Kidney epithelial cell (primary cell): ENCODE measurements around the gene EYA4. TPM values are rescaled to one million over a fixed set of nuclear protein-coding genes. Genes with fewer than 3 reads are reported as not detected.

Experiments
- DNase-seq: peaks from one replicate; pipeline ENCODE4 v3.0.0-alpha.2; 2010; ENCODE audit warnings: low read depth
- H3K27me3 ChIP-seq: 2 replicates; pipeline ENCODE4 v1.6.0; 2011; ENCODE audit warnings: low read length; ENCODE audit not compliant: control insufficient read depth, insufficient read depth
- H3K36me3 ChIP-seq: 2 replicates; pipeline ENCODE4 v1.5.1; 2011; ENCODE audit warnings: low read length; ENCODE audit not compliant: control insufficient read depth, insufficient read depth
- H3K4me3 ChIP-seq: 2 replicates; pipeline ENCODE4 v1.5.1; 2011; ENCODE audit warnings: low read depth, mild to moderate bottlenecking, control low read depth, low read length
- total RNA-seq: library from RNA; depleted of rRNA; stranded (reverse); fragments of >200 nt; gene quantifications from 2 replicates; pipeline ENCODE4 v1.2.3, GENCODE V29; 2015
- TF ChIP-seq, protein P1 (sequence below): IDR thresholded peaks from 2 replicates; pipeline ENCODE4 v1.5.1; 2011; ENCODE audit warnings: mild to moderate bottlenecking, moderate library complexity, low read length, control low read depth, inconsistent platforms; ENCODE audit not compliant: insufficient read depth, poor library complexity, severe bottlenecking

The EYA4 gene
- total RNA-seq, 1 donor from 2014 or later, result 0.58 TPM

DNA sequence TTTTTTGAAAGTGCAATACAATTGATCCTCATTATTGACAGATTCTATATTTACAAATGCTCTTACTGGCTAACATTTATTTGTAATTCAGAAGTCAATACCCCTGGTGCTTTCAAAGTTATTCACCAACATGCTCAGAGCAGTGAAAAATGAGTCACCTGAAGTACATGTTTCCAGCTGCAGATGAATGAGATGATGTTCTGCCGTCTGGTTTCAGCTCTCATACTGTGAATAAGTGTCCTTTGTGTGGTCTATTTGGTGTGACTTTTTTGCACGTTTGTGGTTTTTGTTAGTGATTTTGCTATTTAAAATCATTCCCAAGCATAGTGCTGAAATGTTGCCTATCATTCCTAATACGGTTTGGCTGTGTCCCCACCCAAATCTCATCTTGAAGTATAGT lies 22.3 kb upstream of the EYA4 start:
- Histone ChIP-seq H3K36me3 (no peaks in the 10 kb centered on the region), H3K27me3 (no peaks in the 10 kb centered on the region), H3K4me3 (no peak overlapping the region)
- TF ChIP-seq, protein P1, sequence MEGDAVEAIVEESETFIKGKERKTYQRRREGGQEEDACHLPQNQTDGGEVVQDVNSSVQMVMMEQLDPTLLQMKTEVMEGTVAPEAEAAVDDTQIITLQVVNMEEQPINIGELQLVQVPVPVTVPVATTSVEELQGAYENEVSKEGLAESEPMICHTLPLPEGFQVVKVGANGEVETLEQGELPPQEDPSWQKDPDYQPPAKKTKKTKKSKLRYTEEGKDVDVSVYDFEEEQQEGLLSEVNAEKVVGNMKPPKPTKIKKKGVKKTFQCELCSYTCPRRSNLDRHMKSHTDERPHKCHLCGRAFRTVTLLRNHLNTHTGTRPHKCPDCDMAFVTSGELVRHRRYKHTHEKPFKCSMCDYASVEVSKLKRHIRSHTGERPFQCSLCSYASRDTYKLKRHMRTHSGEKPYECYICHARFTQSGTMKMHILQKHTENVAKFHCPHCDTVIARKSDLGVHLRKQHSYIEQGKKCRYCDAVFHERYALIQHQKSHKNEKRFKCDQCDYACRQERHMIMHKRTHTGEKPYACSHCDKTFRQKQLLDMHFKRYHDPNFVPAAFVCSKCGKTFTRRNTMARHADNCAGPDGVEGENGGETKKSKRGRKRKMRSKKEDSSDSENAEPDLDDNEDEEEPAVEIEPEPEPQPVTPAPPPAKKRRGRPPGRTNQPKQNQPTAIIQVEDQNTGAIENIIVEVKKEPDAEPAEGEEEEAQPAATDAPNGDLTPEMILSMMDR, result no peak
- peak; percentile 61 for DNase-seq

GRCh38 chr6:133223452-133224029 lies 17.6 kb upstream of the EYA4 start:
- no peak for DNase-seq
- Histone ChIP-seq H3K4me3 (no peak overlapping the region), H3K27me3 (no peaks in the 10 kb centered on the region), H3K36me3 (no peaks in the 10 kb centered on the region)
- TF ChIP-seq, protein P1, result no peak

DNA sequence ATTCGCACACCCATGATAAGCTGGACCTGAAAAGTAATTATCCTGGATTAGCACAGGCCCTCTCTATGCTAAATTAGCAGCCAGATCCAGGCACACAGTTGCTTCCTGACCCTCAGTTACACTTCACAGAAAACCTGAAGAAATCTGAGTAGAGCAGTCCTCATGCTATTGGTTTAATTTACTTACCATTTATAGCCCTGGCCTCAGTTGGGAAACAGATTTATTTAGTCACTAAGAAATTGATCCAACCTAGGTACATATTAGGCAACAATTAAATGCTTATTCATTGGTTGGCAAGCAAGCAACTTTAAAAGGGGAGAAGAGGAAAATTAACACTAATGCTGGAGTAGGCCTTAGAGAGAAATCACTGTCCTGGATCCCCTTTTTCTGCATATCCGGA lies 15.6 kb upstream of the EYA4 start:
- no peaks in the 10 kb centered on the region for H3K36me3 ChIP-seq
- TF ChIP-seq, protein P1, result no peak
- no peak for DNase-seq
- H3K27me3 ChIP-seq, result no peaks in the 10 kb centered on the region
- H3K4me3 ChIP-seq, result no peak overlapping the region

- no peaks in the 10 kb centered on the region for H3K27me3 ChIP-seq
- TF ChIP-seq, protein P1, result no peak
- DNase-seq, result no peak
- no peaks in the 10 kb centered on the region for H3K36me3 ChIP-seq
- no peak overlapping the region for H3K4me3 ChIP-seq
Observed at GRCh38 chr6:133227344-133227743, 13.8 kb upstream of the EYA4 start.

GRCh38 chr6:133230052-133230451 lies 11.1 kb upstream of the EYA4 start:
- no peak for DNase-seq
- no peaks in the 10 kb centered on the region for H3K27me3 ChIP-seq

More at GRCh38 chr6:133230052-133230451, 11.1 kb upstream of the EYA4 start:
- no peaks in the 10 kb centered on the region for H3K36me3 ChIP-seq
- TF ChIP-seq, protein P1, result no peak
- no peak overlapping the region for H3K4me3 ChIP-seq
